GM12892 (cell line): Measurements from ENCODE around the gene SNX13.

Experiments
- POLR2A ChIP-seq: IDR thresholded peaks from 2 replicates; pipeline ENCODE4 v1.6.1; 2011; ENCODE audit warnings: low read depth, low read length, control low read depth
- POLR2AphosphoS5 ChIP-seq: IDR thresholded peaks from 2 replicates; pipeline ENCODE4 v1.6.1; 2011; ENCODE audit warnings: low read depth, low read length, control low read depth
- TAF1 ChIP-seq: IDR thresholded peaks from 2 replicates; pipeline ENCODE4 v1.6.1; 2011; ENCODE audit warnings: low read depth, mild to moderate bottlenecking, control low read depth, low read length, borderline replicate concordance

DNA sequence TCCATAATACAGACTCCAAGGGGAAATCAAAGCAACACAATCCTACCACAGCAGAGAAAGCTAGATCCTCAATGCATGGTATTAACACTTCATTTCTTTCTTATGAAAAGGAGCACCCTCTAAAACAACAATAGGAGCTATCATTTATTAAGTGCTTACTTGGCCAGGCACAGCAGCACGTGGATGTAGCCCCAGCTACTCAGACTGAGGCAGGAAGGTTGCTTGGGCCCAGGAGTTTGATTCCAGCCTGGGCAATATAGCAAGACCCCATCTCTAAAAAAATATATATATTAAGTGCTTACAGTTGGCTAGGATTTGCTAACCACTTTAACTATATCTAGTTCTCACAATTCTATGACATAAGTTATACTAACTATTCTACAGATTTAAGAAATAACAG, 12.2 kb downstream of the SNX13 start:
- TF ChIP-seq POLR2A (no peak), POLR2AphosphoS5 (no peak), TAF1 (no peak)
